Measurements from ENCODE around the gene PLEKHN1.

PLEKHN1 gene

GRCh38 chr1:980602-981395, 14.5 kb downstream of the PLEKHN1 start:
- H4K20me1 ChIP-seq (ENCODE audit: insufficient read depth, low read length): peaks cover 12% of the 10 kb centered on the region

GRCh38 chr1:981491-981954, 15.2 kb downstream of the PLEKHN1 start:
- no peak for TF ChIP-seq CTCF (IDR thresholded peaks at IDR 0.05; ENCODE audit: borderline replicate concordance, extremely low read depth, low read length, poor library complexity, severe bottlenecking)
- TF ChIP-seq EZH2 (IDR thresholded peaks at IDR 0.05; ENCODE audit: borderline replicate concordance, low read depth, low read length, severe bottlenecking): no peak
- Histone ChIP-seq H3K4me2 (ENCODE audit: insufficient read depth, low read length) (no peak overlapping the region), H3K4me3 (ENCODE audit: low read depth in 1 of 2, low read length in 2 of 2) (no peak overlapping the region)

More at GRCh38 chr1:980602-981395, 14.5 kb downstream of the PLEKHN1 start:
- Histone ChIP-seq H3K4me3 (ENCODE audit: low read depth in 1 of 2, low read length in 2 of 2) (no peak overlapping the region), H2AFZ (ENCODE audit: low read depth, low read length) (no peak overlapping the region), H3K27ac (ENCODE audit: low read length) (no peak overlapping the region), H3K27me3 (ENCODE audit: insufficient read depth, low read length, poor library complexity) (peaks cover 4% of the 10 kb centered on the region), H3K36me3 (ENCODE audit: insufficient read depth, low read length) (no peaks in the 10 kb centered on the region), H3K79me2 (ENCODE audit: insufficient read depth, low read length) (no peaks in the 10 kb centered on the region), H3K4me1 (ENCODE audit: insufficient read depth, low read length) (peaks cover 9% of the 10 kb centered on the region), H3K4me2 (ENCODE audit: insufficient read depth, low read length) (no peak overlapping the region), H3K9ac (ENCODE audit: low read depth, low read length) (no peak overlapping the region), H3K9me3 (ENCODE audit: insufficient read depth, low read length, severe bottlenecking) (no peaks in the 10 kb centered on the region)
- DNase-seq (no peak), ATAC-seq (ENCODE audit: insufficient read depth, low read depth) (no peak)
- no peak for TF ChIP-seq CTCF (IDR thresholded peaks at IDR 0.05; ENCODE audit: borderline replicate concordance, extremely low read depth, low read length, poor library complexity, severe bottlenecking)
- no peak for TF ChIP-seq EZH2 (IDR thresholded peaks at IDR 0.05; ENCODE audit: borderline replicate concordance, low read depth, low read length, severe bottlenecking)

GRCh38 chr1:981955-982558, 15.8 kb downstream of the PLEKHN1 start, which contains the start of gene PERM1:
Gene PERM1, minus strand, starts transcription at chr1:982093. Its CDS starts 1,064 bp downstream, at chr1:981029.
- ATAC-seq (ENCODE audit: insufficient read depth, low read depth): no peak
- H3K27me3 ChIP-seq (ENCODE audit: insufficient read depth, low read length, poor library complexity): no peaks in the 10 kb centered on the region

More at GRCh38 chr1:981491-981954, 15.2 kb downstream of the PLEKHN1 start:
- H2AFZ ChIP-seq (ENCODE audit: low read depth, low read length): no peak overlapping the region
- no peaks in the 10 kb centered on the region for H3K36me3 ChIP-seq (ENCODE audit: insufficient read depth, low read length)
- ATAC-seq (ENCODE audit: insufficient read depth, low read depth) (no peak), DNase-seq (no peak)
- H3K27me3 ChIP-seq (ENCODE audit: insufficient read depth, low read length, poor library complexity): no peaks in the 10 kb centered on the region
- no peak overlapping the region for H3K27ac ChIP-seq (ENCODE audit: low read length)
- H3K9me3 ChIP-seq (ENCODE audit: insufficient read depth, low read length, severe bottlenecking): no peaks in the 10 kb centered on the region
- H3K79me2 ChIP-seq (ENCODE audit: insufficient read depth, low read length): no peaks in the 10 kb centered on the region
- H3K9ac ChIP-seq (ENCODE audit: low read depth, low read length): no peak overlapping the region
- peaks cover 2% of the 10 kb centered on the region for H3K4me1 ChIP-seq (ENCODE audit: insufficient read depth, low read length)
- peaks cover 12% of the 10 kb centered on the region for H4K20me1 ChIP-seq (ENCODE audit: insufficient read depth, low read length)

More at GRCh38 chr1:981955-982558, 15.8 kb downstream of the PLEKHN1 start, which contains the start of gene PERM1:
- Histone ChIP-seq H3K9ac (ENCODE audit: low read depth, low read length) (no peak within 1 kb of the TSS), H3K4me1 (ENCODE audit: insufficient read depth, low read length) (peaks cover 2% of the 10 kb centered on the region; the same call in 1 of the 2 replicates), H3K4me3 (ENCODE audit: low read depth in 1 of 2, low read length in 2 of 2) (no peak within 1 kb of the TSS), H3K4me2 (ENCODE audit: insufficient read depth, low read length) (no peak within 1 kb of the TSS), H4K20me1 (ENCODE audit: insufficient read depth, low read length) (peaks cover 12% of the 10 kb centered on the region), H3K36me3 (ENCODE audit: insufficient read depth, low read length) (no peaks in the 10 kb centered on the region), H3K27ac (ENCODE audit: low read length) (no peak within 1 kb of the TSS), H2AFZ (ENCODE audit: low read depth, low read length) (no peak within 1 kb of the TSS), H3K79me2 (ENCODE audit: insufficient read depth, low read length) (no peaks in the 10 kb centered on the region), H3K9me3 (ENCODE audit: insufficient read depth, low read length, severe bottlenecking) (no peaks in the 10 kb centered on the region)
- TF ChIP-seq CTCF (IDR thresholded peaks at IDR 0.05; ENCODE audit: borderline replicate concordance, extremely low read depth, low read length, poor library complexity, severe bottlenecking) (no peak), EZH2 (IDR thresholded peaks at IDR 0.05; ENCODE audit: borderline replicate concordance, low read depth, low read length, severe bottlenecking) (no peak)
- no peak for DNase-seq
